Stimulated activated naive CD8-positive, alpha-beta T cell treated with anti-CD3 and anti-CD28 coated beads, Interleukin-15, Interleukin-2, amounts not matched to agents 100 ng/mL and 50 ng/mL, for 24 hours (primary cell): ENCODE measurements around the gene PLCL1.

Experiments
- H3K27ac Mint-ChIP-seq: one replicate; pipeline ENCODE4 v1.8.0; 2021; ENCODE audit warnings: mild to moderate bottlenecking, mixed read lengths
- H3K27me3 Mint-ChIP-seq: one replicate; pipeline ENCODE4 v1.8.0; 2021; ENCODE audit warnings: mixed read lengths
- H3K36me3 Mint-ChIP-seq: one replicate; pipeline ENCODE4 v1.8.0; 2021; ENCODE audit warnings: low read depth, mixed read lengths
- H3K4me1 Mint-ChIP-seq: one replicate; pipeline ENCODE4 v1.8.0; 2021; ENCODE audit warnings: low read depth, mixed read lengths
- H3K4me3 Mint-ChIP-seq: one replicate; pipeline ENCODE4 v1.8.0; 2021; ENCODE audit warnings: mild to moderate bottlenecking, mixed read lengths
- H3K9me3 Mint-ChIP-seq: one replicate; pipeline ENCODE4 v1.8.0; 2021; ENCODE audit warnings: mixed read lengths

PLCL1 gene

GRCh38 chr2:198117406-198118041 is 313.1 kb downstream of the PLCL1 start:
- H3K36me3 Mint-ChIP-seq: peaks cover 5% of the 10 kb centered on the region
- H3K9me3 Mint-ChIP-seq: peaks cover 6% of the 10 kb centered on the region
- H3K27me3 Mint-ChIP-seq: no peaks in the 10 kb centered on the region
- H3K4me3 Mint-ChIP-seq: no peak overlapping the region
- H3K4me1 Mint-ChIP-seq: peaks cover 4% of the 10 kb centered on the region
- no peak overlapping the region for H3K27ac Mint-ChIP-seq

- Mint-ChIP-seq H3K4me3 (no peak overlapping the region), H3K4me1 (no peaks in the 10 kb centered on the region), H3K36me3 (no peaks in the 10 kb centered on the region), H3K27ac (no peak overlapping the region), H3K9me3 (no peaks in the 10 kb centered on the region), H3K27me3 (no peaks in the 10 kb centered on the region)
Measured at GRCh38 chr2:198127627-198128026, 323.2 kb downstream of the PLCL1 start.

GRCh38 chr2:198129609-198130008 is 325.2 kb downstream of the PLCL1 start:
- H3K4me1 Mint-ChIP-seq: no peaks in the 10 kb centered on the region
- no peaks in the 10 kb centered on the region for H3K9me3 Mint-ChIP-seq
- H3K27me3 Mint-ChIP-seq: no peaks in the 10 kb centered on the region
- H3K36me3 Mint-ChIP-seq: no peaks in the 10 kb centered on the region
- no peak overlapping the region for H3K4me3 Mint-ChIP-seq
- H3K27ac Mint-ChIP-seq: no peak overlapping the region

GRCh38 chr2:198134293-198134955 is 330.0 kb downstream of the PLCL1 start:
- H3K27ac Mint-ChIP-seq: no peak overlapping the region
- H3K4me1 Mint-ChIP-seq: no peaks in the 10 kb centered on the region
- H3K9me3 Mint-ChIP-seq: no peaks in the 10 kb centered on the region
- no peak overlapping the region for H3K4me3 Mint-ChIP-seq
- no peaks in the 10 kb centered on the region for H3K36me3 Mint-ChIP-seq
- H3K27me3 Mint-ChIP-seq: no peaks in the 10 kb centered on the region

- Mint-ChIP-seq H3K9me3 (no peaks in the 10 kb centered on the region), H3K4me1 (no peaks in the 10 kb centered on the region), H3K4me3 (no peak overlapping the region), H3K36me3 (no peaks in the 10 kb centered on the region), H3K27ac (no peak overlapping the region), H3K27me3 (no peaks in the 10 kb centered on the region)
Measured at GRCh38 chr2:198135481-198135934, 331.1 kb downstream of the PLCL1 start.

- Mint-ChIP-seq H3K4me1 (no peaks in the 10 kb centered on the region), H3K27ac (no peak overlapping the region), H3K4me3 (no peak overlapping the region), H3K27me3 (no peaks in the 10 kb centered on the region), H3K9me3 (no peaks in the 10 kb centered on the region), H3K36me3 (no peaks in the 10 kb centered on the region)
Measured at GRCh38 chr2:198136142-198136541, 331.7 kb downstream of the PLCL1 start.

GRCh38 chr2:198137733-198138132 is 333.3 kb downstream of the PLCL1 start:
- Mint-ChIP-seq H3K4me1 (no peaks in the 10 kb centered on the region), H3K36me3 (no peaks in the 10 kb centered on the region), H3K27ac (no peak overlapping the region), H3K27me3 (no peaks in the 10 kb centered on the region), H3K4me3 (no peak overlapping the region), H3K9me3 (no peaks in the 10 kb centered on the region)

- H3K27ac Mint-ChIP-seq: no peak overlapping the region
- no peaks in the 10 kb centered on the region for H3K27me3 Mint-ChIP-seq
Measured at GRCh38 chr2:198141726-198142125, 337.3 kb downstream of the PLCL1 start.

GRCh38 chr2:198143156-198143555 is 338.8 kb downstream of the PLCL1 start:
- Mint-ChIP-seq H3K27ac (no peak overlapping the region), H3K27me3 (no peaks in the 10 kb centered on the region), H3K4me1 (peaks cover 4% of the 10 kb centered on the region), H3K9me3 (no peaks in the 10 kb centered on the region), H3K36me3 (no peaks in the 10 kb centered on the region), H3K4me3 (no peak overlapping the region)

More at GRCh38 chr2:198141726-198142125, 337.3 kb downstream of the PLCL1 start:
- no peaks in the 10 kb centered on the region for H3K9me3 Mint-ChIP-seq
- no peak overlapping the region for H3K4me3 Mint-ChIP-seq
- H3K36me3 Mint-ChIP-seq: no peaks in the 10 kb centered on the region
- H3K4me1 Mint-ChIP-seq: peaks cover 4% of the 10 kb centered on the region

- no peak overlapping the region for H3K4me3 Mint-ChIP-seq
- H3K4me1 Mint-ChIP-seq: peaks cover 4% of the 10 kb centered on the region
- H3K27ac Mint-ChIP-seq: no peak overlapping the region
- no peaks in the 10 kb centered on the region for H3K36me3 Mint-ChIP-seq
- no peaks in the 10 kb centered on the region for H3K9me3 Mint-ChIP-seq
- H3K27me3 Mint-ChIP-seq: no peaks in the 10 kb centered on the region
Measured at GRCh38 chr2:198143793-198144192, 339.4 kb downstream of the PLCL1 start.

GRCh38 chr2:198144660-198145059 is 340.3 kb downstream of the PLCL1 start:
- H3K27ac Mint-ChIP-seq: no peak overlapping the region

GRCh38 chr2:198146346-198146940 is 342.1 kb downstream of the PLCL1 start:
- H3K27ac Mint-ChIP-seq: no peak overlapping the region
- H3K36me3 Mint-ChIP-seq: peaks cover 3% of the 10 kb centered on the region
- H3K27me3 Mint-ChIP-seq: no peaks in the 10 kb centered on the region
- peaks cover 4% of the 10 kb centered on the region for H3K4me1 Mint-ChIP-seq
- no peaks in the 10 kb centered on the region for H3K9me3 Mint-ChIP-seq
- no peak overlapping the region for H3K4me3 Mint-ChIP-seq

More at GRCh38 chr2:198144660-198145059, 340.3 kb downstream of the PLCL1 start:
- Mint-ChIP-seq H3K9me3 (no peaks in the 10 kb centered on the region), H3K4me3 (no peak overlapping the region), H3K36me3 (no peaks in the 10 kb centered on the region), H3K4me1 (peaks cover 4% of the 10 kb centered on the region), H3K27me3 (no peaks in the 10 kb centered on the region)

- Mint-ChIP-seq H3K4me3 (no peak overlapping the region), H3K9me3 (peaks cover 18% of the 10 kb centered on the region), H3K27ac (no peak overlapping the region), H3K27me3 (no peaks in the 10 kb centered on the region), H3K36me3 (peaks cover 1% of the 10 kb centered on the region), H3K4me1 (no peaks in the 10 kb centered on the region)
Measured at GRCh38 chr2:198157314-198157713, 352.9 kb downstream of the PLCL1 start.

GRCh38 chr2:198161151-198161550 is 356.8 kb downstream of the PLCL1 start:
- no peaks in the 10 kb centered on the region for H3K4me1 Mint-ChIP-seq
- H3K36me3 Mint-ChIP-seq: no peaks in the 10 kb centered on the region
- no peak overlapping the region for H3K27ac Mint-ChIP-seq
- no peak overlapping the region for H3K4me3 Mint-ChIP-seq
- peaks cover 9% of the 10 kb centered on the region for H3K9me3 Mint-ChIP-seq
- no peaks in the 10 kb centered on the region for H3K27me3 Mint-ChIP-seq

- Mint-ChIP-seq H3K4me3 (no peak overlapping the region), H3K27me3 (no peaks in the 10 kb centered on the region), H3K27ac (no peak overlapping the region), H3K36me3 (no peaks in the 10 kb centered on the region), H3K9me3 (no peaks in the 10 kb centered on the region), H3K4me1 (no peaks in the 10 kb centered on the region)
Measured at GRCh38 chr2:198162276-198162675, 357.9 kb downstream of the PLCL1 start.
